GM12878 (cell line): Measurements from ENCODE around the gene ZNF528. TPM values are rescaled to one million over a fixed set of nuclear protein-coding genes. Genes with fewer than 3 reads are reported as not detected.

ENCODE experiments used
- ATAC-seq: fragments of 200-7000 bp; cut with Tn5 transposase; 3 replicates; pipeline ENCODE4 v1.9.1; 2020; ENCODE audit warnings: mild to moderate bottlenecking, moderate library complexity
- BruUV-seq: library from RNA; stranded (reverse); fragments of 400-500 nt; replicated peaks from 2 replicates; lab custom pipeline; 2021; lab: Mats Ljungman, UMichigan
- CTCF ChIA-PET: fragments of 300-600 bp; sonication (Branson Sonifier 250); formaldehyde crosslinking; extraction: SDS; loops from one replicate; lab custom pipeline; 2021; ENCODE audit warnings: inconsistent platforms; lab: Yijun Ruan, JAX
- POLR2A ChIA-PET: fragments of 350-600 bp; formaldehyde crosslinking; extraction: SDS; loops from one replicate; lab custom pipeline; 2021; ENCODE audit warnings: inconsistent platforms; lab: Charles Lee
- RAD21 ChIA-PET: fragments of 300-600 bp; sonication (Branson Sonifier 250); formaldehyde crosslinking; loops from one replicate; lab custom pipeline; 2023; ENCODE audit warnings: antibody characterized with exemption; ENCODE audit not compliant: unreplicated experiment; lab: Charles Lee
- SMC1A ChIA-PET: fragments of 300-600 bp; sonication (Branson Sonifier 250); formaldehyde crosslinking; loops from one replicate; lab custom pipeline; 2023; ENCODE audit not compliant: unreplicated experiment, uncharacterized antibody; lab: Charles Lee
- DNase-seq: peaks from one replicate; pipeline ENCODE4 v3.0.0-alpha.2; 2011; ENCODE audit warnings: low read depth, low spot score
- FAIRE-seq: peaks from 3 replicates; lab custom pipeline; 2011; peaks lifted over from hg19 to GRCh38; lab: Jason Lieb, UNC
- H2AFZ ChIP-seq: 2 replicates; pipeline ENCODE4 v1.6.0; 2011; ENCODE audit warnings: low read depth, low read length, control low read depth; ENCODE audit not compliant: control insufficient read depth
- H3K27ac ChIP-seq: 2 replicates; pipeline ENCODE4 v1.5.1; 2011; ENCODE audit warnings: control low read depth; ENCODE audit not compliant: control insufficient read depth, insufficient read depth
- H3K27me3 ChIP-seq, 2 experiments: replicated peaks in 1 of 2; 2 replicates each; pipeline versions ENCODE4 v1.6.0 to v1.6.1; 2011; ENCODE audit warnings: low read length in 1 of 2; ENCODE audit not compliant: control insufficient read depth in 2 of 2, insufficient read depth in 2 of 2
- H3K36me3 ChIP-seq, 2 experiments: 2 replicates each; pipeline ENCODE4 v1.5.1; 2011; ENCODE audit warnings: low read length in 1 of 2; ENCODE audit not compliant: control insufficient read depth in 2 of 2, insufficient read depth in 2 of 2
- H3K4me1 ChIP-seq: 2 replicates; pipeline ENCODE4 v1.6.1; 2011; ENCODE audit warnings: mild to moderate bottlenecking, low read length, moderate library complexity, mixed read lengths; ENCODE audit not compliant: control insufficient read depth, insufficient read depth
- H3K4me2 ChIP-seq: 2 replicates; pipeline ENCODE4 v1.6.0; 2011; ENCODE audit warnings: control low read depth; ENCODE audit not compliant: control insufficient read depth, insufficient read depth
- H3K4me3 ChIP-seq: fragments of 200-600 bp; sonication (generic); 2 replicates; pipeline ENCODE4 v1.5.1; 2016
- H3K79me2 ChIP-seq: 2 replicates; pipeline ENCODE4 v1.6.0; 2011; ENCODE audit warnings: low read length; ENCODE audit not compliant: control insufficient read depth, insufficient read depth
- H3K9ac ChIP-seq: 2 replicates; pipeline ENCODE4 v1.8.0; 2011; ENCODE audit warnings: low read length, control low read depth, mixed read lengths; ENCODE audit not compliant: control insufficient read depth, insufficient read depth
- H3K9me3 ChIP-seq: replicated peaks from 3 replicates; pipeline ENCODE4 v1.5.1; 2011; ENCODE audit warnings: mild to moderate bottlenecking, low read length; ENCODE audit not compliant: control insufficient read depth, insufficient read depth
- H4K20me1 ChIP-seq: 2 replicates; pipeline ENCODE4 v1.6.0; 2011; ENCODE audit not compliant: control insufficient read depth, insufficient read depth
- ATF7 ChIP-seq: fragments of 450-650 bp; IDR thresholded peaks from 2 replicates; pipeline ENCODE4 v1.6.1; 2016; ENCODE audit warnings: low read depth, mild to moderate bottlenecking
- BRCA1 ChIP-seq: IDR thresholded peaks from 2 replicates; pipeline ENCODE4 v1.6.1; 2011; ENCODE audit warnings: low read depth, low read length, improper control_type of control experiment
- E4F1 ChIP-seq: fragments of 450-650 bp; IDR thresholded peaks from 2 replicates; pipeline ENCODE4 v1.6.1; 2018; ENCODE audit warnings: borderline replicate concordance, mild to moderate bottlenecking; ENCODE audit not compliant: partially characterized antibody
- EGR1 ChIP-seq, 2 experiments: IDR thresholded peaks; 1 replicate in 1 of 2; 2 replicates in 1 of 2; pipeline ENCODE4 v1.6.1; 2011 to 2012; ENCODE audit warnings: low read depth in 2 of 2, low read length in 2 of 2, borderline replicate concordance in 1 of 2, mild to moderate bottlenecking in 1 of 2, moderate library complexity in 1 of 2
- GABPA ChIP-seq: IDR thresholded peaks from 2 replicates; pipeline ENCODE4 v1.6.1; 2014; ENCODE audit warnings: antibody characterized with exemption, low read depth, mild to moderate bottlenecking, inconsistent platforms
- IRF3 ChIP-seq: fragments of 450-650 bp; IDR thresholded peaks from 2 replicates; pipeline ENCODE4 v1.6.1; 2014; ENCODE audit warnings: mild to moderate bottlenecking
- KAT2A ChIP-seq: conservative IDR thresholded peaks from 2 replicates; pipeline ENCODE4 v1.6.1; 2011; ENCODE audit warnings: low read depth, low read length; ENCODE audit not compliant: control insufficient read depth
- LARP7 ChIP-seq: fragments of 450-650 bp; IDR thresholded peaks from 2 replicates; pipeline ENCODE4 v1.6.1; 2017; ENCODE audit warnings: mild to moderate bottlenecking
- MEF2A ChIP-seq: IDR thresholded peaks from 2 replicates; pipeline ENCODE4 v1.6.1; 2011; ENCODE audit warnings: low read depth, mild to moderate bottlenecking, low read length, moderate library complexity; ENCODE audit not compliant: insufficient read depth
- SUZ12 ChIP-seq: fragments of 200-600 bp; sonication (generic); IDR thresholded peaks from one replicate; pipeline ENCODE4 v1.6.1; 2018; ENCODE audit warnings: antibody characterized with exemption, mild to moderate bottlenecking; ENCODE audit not compliant: unreplicated experiment
- USF2 ChIP-seq: IDR thresholded peaks from 2 replicates; pipeline ENCODE4 v1.6.1; 2011; ENCODE audit warnings: low read depth, low read length, improper control_type of control experiment, borderline replicate concordance
- ZBED1 ChIP-seq: IDR thresholded peaks from 2 replicates; pipeline ENCODE4 v1.6.1; 2016; ENCODE audit warnings: borderline replicate concordance
- ZNF24 ChIP-seq: fragments of 450-650 bp; IDR thresholded peaks from 2 replicates; pipeline ENCODE4 v1.6.1; 2017; ENCODE audit warnings: antibody characterized with exemption, mild to moderate bottlenecking
- WGBS: methylation state at CpG from one replicate; pipeline ENCODE4 v1.1.6; 2016; ENCODE audit warnings: low lambda C conversion rate; ENCODE audit not compliant: insufficient replicate concordance, insufficient coverage; ENCODE audit errors: missing lambda C conversion rate; 5-methylcytosine and 5-hydroxymethylcytosine counted together
- in situ Hi-C: fragments of 300-500 bp; cut with MboI; formaldehyde crosslinking; loops from 9 replicates; pipeline ENCODE4 v1.14.3; 2018; ENCODE audit warnings: mixed read lengths
- intact Hi-C: fragments of 100-400 bp; cut with micrococcal nuclease; formaldehyde crosslinking; loops from one replicate; pipeline ENCODE4 v1.14.2; 2022; ENCODE audit not compliant: unreplicated experiment
- polyA plus RNA-seq, 11 experiments: library from polyadenylated mRNA; depleted of rRNA in 4 of 11; unstranded in 6 of 11; stranded (reverse) in 5 of 11; fragments of >200 nt; fragmentation: Nextera tagmentation in 4 of 11; fragmentation: Illumina TruSeq in 1 of 11; extraction: Ambion mirVana in 4 of 11; extraction: Trizol in 1 of 11; gene quantifications; 1 replicate in 1 of 11; 2 replicates in 10 of 11; pipeline versions ENCODE4 v1.2.1 to v1.2.3, GENCODE V29; 2011 to 2016; ENCODE audit warnings: inconsistent platforms in 2 of 11, missing spikeins in 2 of 11, low read depth in 1 of 11
- total RNA-seq, 4 experiments: library from RNA; depleted of rRNA in 3 of 4; stranded (reverse); fragments of >200 nt in 3 of 4; fragmentation: Illumina TruSeq in 1 of 4; extraction: Trizol in 1 of 4; gene quantifications; 2 replicates each; pipeline versions ENCODE4 v1.2.1 to v1.2.3, GENCODE V29; 2013 to 2021
- TF ChIP-seq, protein P1 (sequence below): IDR thresholded peaks from 2 replicates; pipeline ENCODE4 v1.6.1; 2011; ENCODE audit warnings: low read depth, mild to moderate bottlenecking, low read length, moderate library complexity, borderline replicate concordance; ENCODE audit errors: extremely low read depth
- TF ChIP-seq, protein P2 (sequence below): fragments of 450-650 bp; IDR thresholded peaks from 2 replicates; pipeline ENCODE4 v1.6.1; 2017; ENCODE audit warnings: mild to moderate bottlenecking, moderate library complexity

Gene ZNF528
- total and polyA plus RNA-seq, 10 of the 15 experiments (the other 5 are each of a cell fraction or from before 2014, with no cell fraction given), result 1.7 to 11.9 (median 6.6) TPM

DNA sequence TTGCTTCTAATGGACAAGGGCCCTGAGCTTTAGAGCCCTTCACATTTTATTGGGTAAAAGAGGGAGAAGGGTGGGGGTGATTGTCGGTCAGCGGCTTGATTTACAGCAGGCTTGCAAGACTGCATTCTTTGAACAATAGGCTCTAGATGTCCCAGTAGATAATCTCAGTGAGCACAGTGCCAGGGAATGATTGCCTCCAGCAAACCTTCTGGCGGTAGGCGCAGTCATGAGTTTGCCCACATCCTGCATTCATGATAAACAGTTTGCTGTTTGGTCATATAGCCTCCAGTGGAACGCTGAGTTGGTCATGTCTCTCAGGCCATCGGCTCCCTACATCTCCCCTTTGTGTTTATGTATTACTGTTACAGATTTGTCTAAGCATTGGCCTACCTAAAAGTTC, 12.6 kb downstream of the ZNF528 start (continued):
- no peak for TF ChIP-seq BRCA1
- TF ChIP-seq E4F1, result no peak
- no peak for TF ChIP-seq IRF3
- no peak for TF ChIP-seq SUZ12
- TF ChIP-seq ZNF24, result no peak
- TF ChIP-seq MEF2A, result no peak
- no peak for TF ChIP-seq LARP7
- no peak for TF ChIP-seq GABPA
- no peak for TF ChIP-seq EGR1 (IDR thresholded peaks at IDR 0.05; ENCODE audit: borderline replicate concordance in 1 of 2, low read depth in 2 of 2, low read length in 2 of 2)
- TF ChIP-seq, all 136 proteins: peak for 0

DNA sequence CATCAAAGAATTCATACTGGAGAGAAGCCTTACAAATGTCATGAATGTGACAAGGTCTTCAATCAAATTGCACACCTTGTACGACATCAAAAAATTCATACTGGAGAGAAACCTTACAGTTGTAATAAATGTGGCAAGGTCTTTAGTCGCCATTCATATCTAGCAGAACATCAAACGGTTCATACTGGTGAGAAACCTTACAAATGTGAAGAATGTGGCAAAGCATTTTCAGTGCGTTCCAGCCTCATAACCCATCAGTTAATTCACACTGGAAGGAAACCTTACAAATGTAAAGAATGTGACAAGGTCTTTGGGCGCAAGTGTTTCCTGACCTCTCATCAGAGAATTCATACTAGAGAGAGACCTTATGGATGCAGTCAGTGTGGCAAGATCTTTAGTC, 18.1 kb downstream of the ZNF528 start:
- SMC1A ChIA-PET, result no interaction called here
- no peak for DNase-seq
- H2AFZ ChIP-seq, result no peak overlapping the region
- POLR2A ChIA-PET, result no interaction called here
- no peaks in the 10 kb centered on the region for H3K27me3 ChIP-seq
- ATAC-seq, result no peak
- no peak overlapping the region for H3K4me2 ChIP-seq
- RAD21 ChIA-PET, result no interaction called here
- H4K20me1 ChIP-seq, result no peaks in the 10 kb centered on the region
- no peaks in the 10 kb centered on the region for H3K4me1 ChIP-seq
- H3K27ac ChIP-seq, result no peak overlapping the region
- in situ Hi-C loops (no loop called here), intact Hi-C loops (no loop called here)
- CTCF ChIA-PET, result no interaction called here
- H3K36me3 ChIP-seq, result no peaks in the 10 kb centered on the region
- peaks cover 2% of the 10 kb centered on the region; the same call in 1 of the 3 replicates for H3K9me3 ChIP-seq
- 35% methylated on average over 5 of the region's 5 CpGs for WGBS
- no peak overlapping the region for H3K4me3 ChIP-seq
- no peak overlapping the region for H3K9ac ChIP-seq
- H3K79me2 ChIP-seq, result no peaks in the 10 kb centered on the region
- no peak for FAIRE-seq
- no TSS peak for BruUV-seq
- TF ChIP-seq, protein P1, sequence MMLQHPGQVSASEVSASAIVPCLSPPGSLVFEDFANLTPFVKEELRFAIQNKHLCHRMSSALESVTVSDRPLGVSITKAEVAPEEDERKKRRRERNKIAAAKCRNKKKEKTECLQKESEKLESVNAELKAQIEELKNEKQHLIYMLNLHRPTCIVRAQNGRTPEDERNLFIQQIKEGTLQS, result no peak
- no peak for TF ChIP-seq ZBED1
- TF ChIP-seq USF2, result no peak
- no peak for TF ChIP-seq KAT2A
- TF ChIP-seq, protein P2, sequence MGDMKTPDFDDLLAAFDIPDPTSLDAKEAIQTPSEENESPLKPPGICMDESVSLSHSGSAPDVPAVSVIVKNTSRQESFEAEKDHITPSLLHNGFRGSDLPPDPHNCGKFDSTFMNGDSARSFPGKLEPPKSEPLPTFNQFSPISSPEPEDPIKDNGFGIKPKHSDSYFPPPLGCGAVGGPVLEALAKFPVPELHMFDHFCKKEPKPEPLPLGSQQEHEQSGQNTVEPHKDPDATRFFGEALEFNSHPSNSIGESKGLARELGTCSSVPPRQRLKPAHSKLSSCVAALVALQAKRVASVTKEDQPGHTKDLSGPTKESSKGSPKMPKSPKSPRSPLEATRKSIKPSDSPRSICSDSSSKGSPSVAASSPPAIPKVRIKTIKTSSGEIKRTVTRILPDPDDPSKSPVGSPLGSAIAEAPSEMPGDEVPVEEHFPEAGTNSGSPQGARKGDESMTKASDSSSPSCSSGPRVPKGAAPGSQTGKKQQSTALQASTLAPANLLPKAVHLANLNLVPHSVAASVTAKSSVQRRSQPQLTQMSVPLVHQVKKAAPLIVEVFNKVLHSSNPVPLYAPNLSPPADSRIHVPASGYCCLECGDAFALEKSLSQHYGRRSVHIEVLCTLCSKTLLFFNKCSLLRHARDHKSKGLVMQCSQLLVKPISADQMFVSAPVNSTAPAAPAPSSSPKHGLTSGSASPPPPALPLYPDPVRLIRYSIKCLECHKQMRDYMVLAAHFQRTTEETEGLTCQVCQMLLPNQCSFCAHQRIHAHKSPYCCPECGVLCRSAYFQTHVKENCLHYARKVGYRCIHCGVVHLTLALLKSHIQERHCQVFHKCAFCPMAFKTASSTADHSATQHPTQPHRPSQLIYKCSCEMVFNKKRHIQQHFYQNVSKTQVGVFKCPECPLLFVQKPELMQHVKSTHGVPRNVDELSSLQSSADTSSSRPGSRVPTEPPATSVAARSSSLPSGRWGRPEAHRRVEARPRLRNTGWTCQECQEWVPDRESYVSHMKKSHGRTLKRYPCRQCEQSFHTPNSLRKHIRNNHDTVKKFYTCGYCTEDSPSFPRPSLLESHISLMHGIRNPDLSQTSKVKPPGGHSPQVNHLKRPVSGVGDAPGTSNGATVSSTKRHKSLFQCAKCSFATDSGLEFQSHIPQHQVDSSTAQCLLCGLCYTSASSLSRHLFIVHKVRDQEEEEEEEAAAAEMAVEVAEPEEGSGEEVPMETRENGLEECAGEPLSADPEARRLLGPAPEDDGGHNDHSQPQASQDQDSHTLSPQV, result no peak
- TF ChIP-seq ATF7, result no peak
